HEK293 (cell line): ENCODE results near the gene RRP15.

Experiments used
- GFI1B ChIP-seq: fragments of 450-650 bp; formaldehyde crosslinking; IDR thresholded peaks from 2 replicates; pipeline ENCODE4 v1.5.1; 2016; ENCODE audit warnings: missing biosample characterization, missing genetic modification characterization
- GLI4 ChIP-seq: fragments of 450-650 bp; formaldehyde crosslinking; IDR thresholded peaks from 2 replicates; pipeline ENCODE4 v1.5.1; 2016; ENCODE audit warnings: missing biosample characterization, missing genetic modification characterization
- KLF1 ChIP-seq: fragments of 450-650 bp; formaldehyde crosslinking; IDR thresholded peaks from 2 replicates; pipeline ENCODE4 v1.5.1; 2016; ENCODE audit warnings: missing biosample characterization, missing genetic modification characterization
- KLF10 ChIP-seq: fragments of 450-650 bp; IDR thresholded peaks from 2 replicates; pipeline ENCODE4 v1.5.1; 2018; ENCODE audit warnings: missing biosample characterization, mild to moderate bottlenecking, missing genetic modification characterization
- KLF17 ChIP-seq: fragments of 450-650 bp; formaldehyde crosslinking; IDR thresholded peaks from 2 replicates; pipeline ENCODE4 v1.5.1; 2016; ENCODE audit warnings: missing biosample characterization, missing genetic modification characterization
- MZF1 ChIP-seq: fragments of 450-650 bp; formaldehyde crosslinking; IDR thresholded peaks from 2 replicates; pipeline ENCODE4 v1.5.1; 2017; ENCODE audit warnings: missing biosample characterization, missing genetic modification characterization, borderline replicate concordance
- OSR2 ChIP-seq: fragments of 450-650 bp; formaldehyde crosslinking; IDR thresholded peaks from 2 replicates; pipeline ENCODE4 v1.5.1; 2016; ENCODE audit warnings: missing biosample characterization, missing genetic modification characterization
- REPIN1 ChIP-seq: fragments of 450-650 bp; formaldehyde crosslinking; IDR thresholded peaks from 2 replicates; pipeline ENCODE4 v1.5.1; 2017; ENCODE audit warnings: missing biosample characterization, missing genetic modification characterization, low read depth
- SCRT2 ChIP-seq: fragments of 450-650 bp; formaldehyde crosslinking; IDR thresholded peaks from 2 replicates; pipeline ENCODE4 v1.5.1; 2016; ENCODE audit warnings: missing biosample characterization, missing genetic modification characterization
- SP3 ChIP-seq: fragments of 450-650 bp; formaldehyde crosslinking; IDR thresholded peaks from 2 replicates; pipeline ENCODE4 v1.5.1; 2016; ENCODE audit warnings: missing biosample characterization, missing genetic modification characterization
- TCF7L2 ChIP-seq: IDR thresholded peaks from 2 replicates; pipeline ENCODE4 v1.6.1; 2011; ENCODE audit warnings: low read depth, mild to moderate bottlenecking, inconsistent platforms, low read length, moderate library complexity, borderline replicate concordance
- ZEB2 ChIP-seq: fragments of 450-650 bp; formaldehyde crosslinking; IDR thresholded peaks from 2 replicates; pipeline ENCODE4 v1.5.1; 2016; ENCODE audit warnings: missing biosample characterization, missing genetic modification characterization
- ZFP3 ChIP-seq: fragments of 450-650 bp; formaldehyde crosslinking; IDR thresholded peaks from 2 replicates; pipeline ENCODE4 v1.5.1; 2016; ENCODE audit warnings: low read depth, missing biosample characterization, missing genetic modification characterization
- ZNF133 ChIP-seq: fragments of 450-650 bp; formaldehyde crosslinking; IDR thresholded peaks from 2 replicates; pipeline ENCODE4 v1.5.1; 2016; ENCODE audit warnings: missing biosample characterization, missing genetic modification characterization
- ZNF155 ChIP-seq: fragments of 450-650 bp; formaldehyde crosslinking; IDR thresholded peaks from 2 replicates; pipeline ENCODE4 v1.5.1; 2016; ENCODE audit warnings: missing biosample characterization, missing genetic modification characterization
- ZNF23 ChIP-seq: fragments of 450-650 bp; formaldehyde crosslinking; IDR thresholded peaks from 2 replicates; pipeline ENCODE4 v1.5.1; 2016; ENCODE audit warnings: missing biosample characterization, missing genetic modification characterization, borderline replicate concordance
- ZNF239 ChIP-seq: fragments of 450-650 bp; formaldehyde crosslinking; IDR thresholded peaks from 2 replicates; pipeline ENCODE4 v1.5.1; 2016; ENCODE audit warnings: missing biosample characterization, missing genetic modification characterization
- ZNF302 ChIP-seq: fragments of 450-650 bp; formaldehyde crosslinking; IDR thresholded peaks from 2 replicates; pipeline ENCODE4 v1.5.1; 2016; ENCODE audit warnings: missing biosample characterization, missing genetic modification characterization, low read depth
- ZNF335 ChIP-seq: fragments of 450-650 bp; formaldehyde crosslinking; conservative IDR thresholded peaks from 2 replicates; pipeline ENCODE4 v1.5.1; 2016; ENCODE audit warnings: missing biosample characterization, missing genetic modification characterization
- ZNF362 ChIP-seq: fragments of 450-650 bp; formaldehyde crosslinking; IDR thresholded peaks from 2 replicates; pipeline ENCODE4 v1.5.1; 2016; ENCODE audit warnings: missing biosample characterization, missing genetic modification characterization
- ZNF37A ChIP-seq: fragments of 450-650 bp; IDR thresholded peaks from 2 replicates; pipeline ENCODE4 v1.5.1; 2018; ENCODE audit warnings: missing biosample characterization, missing genetic modification characterization
- ZNF391 ChIP-seq: fragments of 450-650 bp; formaldehyde crosslinking; IDR thresholded peaks from 2 replicates; pipeline ENCODE4 v1.5.1; 2016; ENCODE audit warnings: low read depth, missing biosample characterization, missing genetic modification characterization, borderline replicate concordance
- ZNF473 ChIP-seq: fragments of 450-650 bp; formaldehyde crosslinking; IDR thresholded peaks from 2 replicates; pipeline ENCODE4 v1.5.1; 2017; ENCODE audit warnings: missing biosample characterization, missing genetic modification characterization
- ZNF558 ChIP-seq: fragments of 450-650 bp; formaldehyde crosslinking; IDR thresholded peaks from 2 replicates; pipeline ENCODE4 v1.5.1; 2016; ENCODE audit warnings: missing biosample characterization, missing genetic modification characterization
- ZNF658 ChIP-seq: fragments of 450-650 bp; formaldehyde crosslinking; IDR thresholded peaks from 2 replicates; pipeline ENCODE4; 2016; ENCODE audit warnings: missing biosample characterization, missing genetic modification characterization
- ZNF670 ChIP-seq: fragments of 450-650 bp; formaldehyde crosslinking; IDR thresholded peaks from 2 replicates; pipeline ENCODE4 v1.5.1; 2016; ENCODE audit warnings: missing biosample characterization, missing genetic modification characterization, low read depth
- ZNF747 ChIP-seq: fragments of 450-650 bp; formaldehyde crosslinking; IDR thresholded peaks from 2 replicates; pipeline ENCODE4 v1.5.1; 2016; ENCODE audit warnings: missing biosample characterization, missing genetic modification characterization
- ZNF777 ChIP-seq: fragments of 450-650 bp; formaldehyde crosslinking; IDR thresholded peaks from 2 replicates; pipeline ENCODE4 v1.5.1; 2017; ENCODE audit warnings: missing biosample characterization, missing genetic modification characterization, borderline replicate concordance
- ZNF837 ChIP-seq: fragments of 450-650 bp; formaldehyde crosslinking; IDR thresholded peaks from 2 replicates; pipeline ENCODE4 v1.5.1; 2016; ENCODE audit warnings: missing biosample characterization, missing genetic modification characterization
- ZXDB ChIP-seq: fragments of 450-650 bp; formaldehyde crosslinking; IDR thresholded peaks from 2 replicates; pipeline ENCODE4 v1.5.1; 2016; ENCODE audit warnings: missing biosample characterization, missing genetic modification characterization
- TF ChIP-seq, protein P1 (sequence below): fragments of 450-650 bp; formaldehyde crosslinking; IDR thresholded peaks from 2 replicates; pipeline ENCODE4 v1.5.1; 2016; ENCODE audit warnings: missing biosample characterization, missing genetic modification characterization, low read depth
- TF ChIP-seq, protein P2 (sequence below): fragments of 450-650 bp; formaldehyde crosslinking; IDR thresholded peaks from 2 replicates; pipeline ENCODE4 v1.5.0; 2017; ENCODE audit warnings: missing biosample characterization, missing genetic modification characterization, borderline replicate concordance
- TF ChIP-seq, protein P3 (sequence below): fragments of 450-650 bp; formaldehyde crosslinking; IDR thresholded peaks from 2 replicates; pipeline ENCODE4 v1.5.1; 2016; ENCODE audit warnings: missing biosample characterization, missing genetic modification characterization

The RRP15 gene

DNA sequence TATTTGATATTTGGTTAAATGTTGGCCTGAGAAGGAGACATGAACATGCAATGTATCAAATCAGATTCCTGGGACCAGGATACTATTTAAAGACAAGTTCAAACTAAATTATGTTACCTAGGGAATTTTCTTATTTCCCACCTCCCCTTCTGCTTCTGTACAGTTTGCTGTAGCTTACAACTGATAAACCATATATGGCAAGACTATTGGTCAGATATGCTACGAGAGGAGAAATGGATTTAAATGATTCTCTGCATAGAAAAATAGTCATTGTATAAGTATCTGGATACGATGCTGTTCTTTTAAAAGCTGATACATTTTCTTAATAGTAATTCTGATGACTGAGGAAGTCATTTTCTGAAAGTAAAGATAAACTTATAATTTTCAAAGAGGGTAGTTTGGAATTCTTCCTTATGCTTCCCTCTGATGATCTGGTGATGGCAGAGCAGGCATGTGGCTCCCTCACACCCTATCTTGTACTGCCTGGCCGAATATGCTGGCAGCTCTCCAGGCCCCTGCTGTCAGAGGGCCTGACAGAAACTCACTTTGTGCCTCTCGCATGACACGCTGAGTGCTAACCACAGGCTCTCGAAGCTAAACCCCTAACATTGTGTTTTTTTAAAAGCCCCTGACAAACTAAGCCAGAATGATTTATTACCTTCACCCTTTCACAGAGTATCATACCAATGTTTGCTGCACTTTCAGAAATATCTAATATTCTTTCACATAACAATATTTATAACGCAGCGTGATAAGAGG lies 19.4 kb downstream of the RRP15 start (continued):
- TF ChIP-seq, protein P1, sequence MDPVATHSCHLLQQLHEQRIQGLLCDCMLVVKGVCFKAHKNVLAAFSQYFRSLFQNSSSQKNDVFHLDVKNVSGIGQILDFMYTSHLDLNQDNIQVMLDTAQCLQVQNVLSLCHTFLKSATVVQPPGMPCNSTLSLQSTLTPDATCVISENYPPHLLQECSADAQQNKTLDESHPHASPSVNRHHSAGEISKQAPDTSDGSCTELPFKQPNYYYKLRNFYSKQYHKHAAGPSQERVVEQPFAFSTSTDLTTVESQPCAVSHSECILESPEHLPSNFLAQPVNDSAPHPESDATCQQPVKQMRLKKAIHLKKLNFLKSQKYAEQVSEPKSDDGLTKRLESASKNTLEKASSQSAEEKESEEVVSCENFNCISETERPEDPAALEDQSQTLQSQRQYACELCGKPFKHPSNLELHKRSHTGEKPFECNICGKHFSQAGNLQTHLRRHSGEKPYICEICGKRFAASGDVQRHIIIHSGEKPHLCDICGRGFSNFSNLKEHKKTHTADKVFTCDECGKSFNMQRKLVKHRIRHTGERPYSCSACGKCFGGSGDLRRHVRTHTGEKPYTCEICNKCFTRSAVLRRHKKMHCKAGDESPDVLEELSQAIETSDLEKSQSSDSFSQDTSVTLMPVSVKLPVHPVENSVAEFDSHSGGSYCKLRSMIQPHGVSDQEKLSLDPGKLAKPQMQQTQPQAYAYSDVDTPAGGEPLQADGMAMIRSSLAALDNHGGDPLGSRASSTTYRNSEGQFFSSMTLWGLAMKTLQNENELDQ (tag by site-specific recombination), result no peak
- no peak for TF ChIP-seq SCRT2 (tag by site-specific recombination)
- no peak for TF ChIP-seq GLI4 (tag by site-specific recombination)
- TF ChIP-seq REPIN1, result no peak
- no peak for TF ChIP-seq ZNF155 (tag by site-specific recombination)
- TF ChIP-seq ZNF133, result no peak
- peak; percentile 59; the same call in 1 of the 2 replicates for TF ChIP-seq ZNF362 (tag by site-specific recombination)
- TF ChIP-seq ZNF391 (tag by site-specific recombination), result no peak
- no peak for TF ChIP-seq ZNF658 (tag by site-specific recombination)
- TF ChIP-seq ZNF747, result no peak
- no peak for TF ChIP-seq SP3
- no peak for TF ChIP-seq ZNF777 (tag by site-specific recombination)
- TF ChIP-seq TCF7L2, result no peak
- no peak for TF ChIP-seq KLF1 (tag by site-specific recombination)
- TF ChIP-seq OSR2 (tag by site-specific recombination), result peak; percentile 74
- TF ChIP-seq, protein P2, sequence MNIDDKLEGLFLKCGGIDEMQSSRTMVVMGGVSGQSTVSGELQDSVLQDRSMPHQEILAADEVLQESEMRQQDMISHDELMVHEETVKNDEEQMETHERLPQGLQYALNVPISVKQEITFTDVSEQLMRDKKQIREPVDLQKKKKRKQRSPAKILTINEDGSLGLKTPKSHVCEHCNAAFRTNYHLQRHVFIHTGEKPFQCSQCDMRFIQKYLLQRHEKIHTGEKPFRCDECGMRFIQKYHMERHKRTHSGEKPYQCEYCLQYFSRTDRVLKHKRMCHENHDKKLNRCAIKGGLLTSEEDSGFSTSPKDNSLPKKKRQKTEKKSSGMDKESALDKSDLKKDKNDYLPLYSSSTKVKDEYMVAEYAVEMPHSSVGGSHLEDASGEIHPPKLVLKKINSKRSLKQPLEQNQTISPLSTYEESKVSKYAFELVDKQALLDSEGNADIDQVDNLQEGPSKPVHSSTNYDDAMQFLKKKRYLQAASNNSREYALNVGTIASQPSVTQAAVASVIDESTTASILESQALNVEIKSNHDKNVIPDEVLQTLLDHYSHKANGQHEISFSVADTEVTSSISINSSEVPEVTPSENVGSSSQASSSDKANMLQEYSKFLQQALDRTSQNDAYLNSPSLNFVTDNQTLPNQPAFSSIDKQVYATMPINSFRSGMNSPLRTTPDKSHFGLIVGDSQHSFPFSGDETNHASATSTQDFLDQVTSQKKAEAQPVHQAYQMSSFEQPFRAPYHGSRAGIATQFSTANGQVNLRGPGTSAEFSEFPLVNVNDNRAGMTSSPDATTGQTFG (tag by site-specific recombination), result no peak
- no peak for TF ChIP-seq ZNF473 (tag by site-specific recombination)
- TF ChIP-seq ZXDB (tag by site-specific recombination), result peak; percentile 99
- TF ChIP-seq MZF1 (tag by site-specific recombination), result peak; percentile 88; the same call in 1 of the 2 replicates
- TF ChIP-seq ZEB2 (tag by site-specific recombination), result peak; percentile 80
- no peak for TF ChIP-seq ZNF23 (tag by site-specific recombination)
- TF ChIP-seq ZNF37A (tag by site-specific recombination), result no peak
- TF ChIP-seq, protein P3, sequence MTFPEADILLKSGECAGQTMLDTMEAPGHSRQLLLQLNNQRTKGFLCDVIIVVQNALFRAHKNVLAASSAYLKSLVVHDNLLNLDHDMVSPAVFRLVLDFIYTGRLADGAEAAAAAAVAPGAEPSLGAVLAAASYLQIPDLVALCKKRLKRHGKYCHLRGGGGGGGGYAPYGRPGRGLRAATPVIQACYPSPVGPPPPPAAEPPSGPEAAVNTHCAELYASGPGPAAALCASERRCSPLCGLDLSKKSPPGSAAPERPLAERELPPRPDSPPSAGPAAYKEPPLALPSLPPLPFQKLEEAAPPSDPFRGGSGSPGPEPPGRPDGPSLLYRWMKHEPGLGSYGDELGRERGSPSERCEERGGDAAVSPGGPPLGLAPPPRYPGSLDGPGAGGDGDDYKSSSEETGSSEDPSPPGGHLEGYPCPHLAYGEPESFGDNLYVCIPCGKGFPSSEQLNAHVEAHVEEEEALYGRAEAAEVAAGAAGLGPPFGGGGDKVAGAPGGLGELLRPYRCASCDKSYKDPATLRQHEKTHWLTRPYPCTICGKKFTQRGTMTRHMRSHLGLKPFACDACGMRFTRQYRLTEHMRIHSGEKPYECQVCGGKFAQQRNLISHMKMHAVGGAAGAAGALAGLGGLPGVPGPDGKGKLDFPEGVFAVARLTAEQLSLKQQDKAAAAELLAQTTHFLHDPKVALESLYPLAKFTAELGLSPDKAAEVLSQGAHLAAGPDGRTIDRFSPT (tag by site-specific recombination), result no peak
- TF ChIP-seq ZNF837, result no peak
- no peak for TF ChIP-seq GFI1B (tag by site-specific recombination)
- TF ChIP-seq ZNF558 (tag by site-specific recombination), result peak; percentile 60; the same call in 1 of the 2 replicates
- TF ChIP-seq KLF10 (tag by site-specific recombination), result no peak
- TF ChIP-seq ZNF335 (tag by site-specific recombination), result peak; percentile 71
- no peak for TF ChIP-seq ZNF670 (tag by site-specific recombination)
- no peak for TF ChIP-seq KLF17 (tag by site-specific recombination)
- TF ChIP-seq ZFP3, result no peak
- TF ChIP-seq ZNF239, result no peak
- TF ChIP-seq ZNF302 (tag by site-specific recombination), result no peak
